Measurements from ENCODE around the gene FSCB.
"Not testable (repeated sequence)": the region's sequence is repeated elsewhere in the genome, so short reads cannot be mapped to it uniquely, and the experiment has no call there.

FSCB gene, protein sequence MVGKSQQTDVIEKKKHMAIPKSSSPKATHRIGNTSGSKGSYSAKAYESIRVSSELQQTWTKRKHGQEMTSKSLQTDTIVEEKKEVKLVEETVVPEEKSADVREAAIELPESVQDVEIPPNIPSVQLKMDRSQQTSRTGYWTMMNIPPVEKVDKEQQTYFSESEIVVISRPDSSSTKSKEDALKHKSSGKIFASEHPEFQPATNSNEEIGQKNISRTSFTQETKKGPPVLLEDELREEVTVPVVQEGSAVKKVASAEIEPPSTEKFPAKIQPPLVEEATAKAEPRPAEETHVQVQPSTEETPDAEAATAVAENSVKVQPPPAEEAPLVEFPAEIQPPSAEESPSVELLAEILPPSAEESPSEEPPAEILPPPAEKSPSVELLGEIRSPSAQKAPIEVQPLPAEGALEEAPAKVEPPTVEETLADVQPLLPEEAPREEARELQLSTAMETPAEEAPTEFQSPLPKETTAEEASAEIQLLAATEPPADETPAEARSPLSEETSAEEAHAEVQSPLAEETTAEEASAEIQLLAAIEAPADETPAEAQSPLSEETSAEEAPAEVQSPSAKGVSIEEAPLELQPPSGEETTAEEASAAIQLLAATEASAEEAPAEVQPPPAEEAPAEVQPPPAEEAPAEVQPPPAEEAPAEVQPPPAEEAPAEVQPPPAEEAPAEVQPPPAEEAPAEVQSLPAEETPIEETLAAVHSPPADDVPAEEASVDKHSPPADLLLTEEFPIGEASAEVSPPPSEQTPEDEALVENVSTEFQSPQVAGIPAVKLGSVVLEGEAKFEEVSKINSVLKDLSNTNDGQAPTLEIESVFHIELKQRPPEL

DNA sequence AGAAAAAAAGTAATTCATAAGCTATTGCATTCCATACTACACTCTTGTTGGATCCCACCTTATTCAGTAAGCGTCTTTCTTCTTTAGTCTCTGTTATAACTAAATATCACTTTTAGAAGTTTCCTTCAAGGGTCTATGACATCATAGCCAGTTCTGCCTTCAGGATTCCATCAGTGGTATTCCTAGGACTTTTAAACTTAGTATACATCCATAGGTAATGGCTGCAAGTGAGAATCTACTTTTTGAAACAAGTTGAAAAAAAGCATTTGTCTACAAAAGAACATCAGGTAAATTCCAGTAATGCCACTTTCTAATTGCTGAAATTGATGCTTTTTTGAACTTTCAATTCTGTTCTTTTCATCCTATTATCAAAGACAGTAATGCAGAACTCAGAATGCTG, at the start of gene FSCB:
Gene FSCB (minus strand): TSS at position 101 of the 400 bp plus-strand sequence. CDS start 296 bp downstream, outside the sequence.
- no peak for DNase-seq

DNA sequence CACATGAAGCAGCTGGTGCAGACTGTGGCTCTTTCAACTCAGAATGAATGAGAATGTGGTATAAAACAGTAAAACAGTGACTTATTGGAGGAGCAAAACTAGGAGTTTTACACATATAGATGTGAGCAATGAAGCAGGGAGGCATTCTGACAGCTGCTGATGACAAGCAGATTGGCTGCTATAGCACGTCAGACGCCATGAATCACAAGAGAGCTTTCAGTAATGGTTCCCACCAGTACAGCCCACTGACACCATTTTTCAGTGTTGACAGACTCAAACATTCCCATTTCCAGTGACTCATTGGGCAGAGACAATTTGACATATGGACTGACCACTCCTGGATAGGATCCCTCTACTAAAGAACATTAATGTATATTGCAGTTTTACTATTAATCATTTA, 24.6 kb upstream of the FSCB start:
- no peak for DNase-seq

DNA sequence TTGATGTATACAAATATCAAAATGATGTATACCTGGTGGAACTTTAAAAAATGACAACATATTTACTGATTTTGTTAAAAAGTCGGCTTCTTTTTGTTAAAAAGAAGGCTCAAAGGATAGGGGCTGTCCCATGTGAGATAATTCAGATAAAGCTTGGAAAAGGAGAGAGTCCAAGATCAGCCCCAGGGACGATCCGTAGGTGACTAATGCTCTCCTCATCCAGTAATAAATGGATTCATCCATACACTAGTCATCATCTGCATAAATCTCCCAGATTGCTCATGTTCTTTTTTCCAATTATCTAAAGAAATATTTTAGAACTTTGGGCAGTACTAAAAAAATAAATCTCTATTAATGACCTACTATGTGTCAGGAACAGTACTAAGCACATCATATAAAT, 23.4 kb upstream of the FSCB start:
- no peak for DNase-seq

DNA sequence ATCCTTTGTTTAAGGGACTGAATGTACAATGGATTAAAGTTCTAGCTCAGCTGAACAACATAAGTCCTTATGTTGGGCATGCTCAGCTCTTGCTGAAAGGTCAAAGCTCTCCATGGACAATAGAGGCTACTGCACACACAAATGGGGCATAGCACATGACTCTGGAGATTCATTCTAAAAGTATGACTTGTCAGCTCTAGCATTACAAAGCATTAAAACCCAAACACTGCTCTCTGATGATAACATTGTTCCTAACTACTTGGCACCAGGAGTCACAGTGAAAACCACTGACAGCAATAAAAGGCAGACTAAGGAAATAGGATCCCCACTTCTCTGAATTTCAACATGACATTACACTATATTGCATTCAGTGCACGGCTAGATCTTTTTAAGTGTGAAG, 21.9 kb upstream of the FSCB start:
- DNase-seq: no peak

DNA sequence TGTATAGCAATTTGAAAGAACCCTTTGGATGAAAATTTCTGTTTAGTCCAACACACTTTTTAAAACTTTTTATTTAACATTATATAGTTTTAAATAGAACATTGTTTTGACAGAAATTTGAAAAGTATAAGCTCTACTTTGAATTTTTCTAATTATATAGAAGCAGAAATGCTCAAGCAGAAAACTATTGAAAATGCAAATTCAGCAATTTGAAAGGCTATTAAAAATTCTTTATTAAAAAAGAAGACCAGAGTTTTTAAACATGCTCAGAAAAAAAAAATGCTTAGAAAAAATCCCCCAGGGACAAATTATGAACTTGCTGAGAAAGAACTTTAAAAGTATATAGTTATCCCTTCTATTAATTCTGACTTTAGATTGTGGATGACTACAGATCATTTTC, 21.1 kb upstream of the FSCB start:
- no peak for DNase-seq

DNA sequence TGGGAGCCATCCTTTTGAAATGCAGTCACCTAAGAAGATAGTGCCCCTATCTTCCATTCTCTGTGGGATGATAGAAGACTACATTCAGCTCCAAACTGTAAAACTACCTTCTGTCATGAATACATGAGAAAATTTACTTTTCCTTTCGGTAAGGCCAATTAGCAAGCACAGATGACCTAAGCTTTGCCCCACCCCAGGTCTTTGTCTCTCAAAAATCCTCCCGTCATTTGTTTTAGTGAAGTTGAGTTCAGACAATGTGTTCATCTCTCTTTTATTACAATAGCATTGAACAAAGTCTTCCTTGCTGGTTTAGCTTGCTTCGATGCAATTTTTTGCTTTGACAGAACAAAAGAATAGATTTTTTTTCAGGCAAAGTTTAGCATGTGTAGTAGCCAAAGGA, 18.2 kb upstream of the FSCB start:
- DNase-seq: no peak

DNA sequence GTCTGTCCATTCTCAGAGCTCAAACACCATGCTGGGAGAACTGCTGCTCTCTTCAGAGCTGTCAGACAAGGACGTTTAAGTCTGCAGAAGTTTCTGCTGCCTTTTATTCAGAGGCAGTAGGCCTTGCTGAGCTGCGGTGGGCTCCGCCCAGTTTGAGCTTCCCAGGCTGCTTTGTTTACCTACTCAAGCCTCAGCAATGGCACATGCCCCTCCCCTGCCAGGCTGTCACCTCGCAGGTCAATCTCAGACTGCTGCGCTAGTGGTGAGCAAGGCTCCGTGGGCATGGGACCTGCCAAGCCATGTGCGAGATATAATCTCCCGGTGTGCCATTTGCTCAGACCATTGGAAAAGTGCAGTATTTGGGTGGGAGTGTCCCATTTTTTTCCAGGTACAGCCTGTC, 8.6 kb upstream of the FSCB start:
- DNase-seq: not testable (repeated sequence)

DNA sequence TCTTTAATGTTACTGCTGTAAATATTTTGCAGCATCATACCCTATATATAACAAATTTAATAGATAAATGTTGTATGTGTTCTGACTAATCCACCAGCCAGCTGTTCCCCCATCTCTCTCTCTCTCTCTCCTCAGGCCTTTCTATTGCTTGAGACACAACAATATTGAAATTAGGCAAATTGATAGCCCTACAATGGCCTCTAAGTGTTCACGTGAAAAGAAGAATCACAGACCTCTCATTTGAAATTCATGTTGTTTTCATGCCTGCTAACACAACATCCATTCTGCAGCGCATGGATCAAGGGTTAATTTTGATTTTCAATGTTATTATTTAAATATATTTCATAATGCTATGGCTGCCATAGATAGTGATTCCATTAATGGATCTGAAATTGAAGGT, 1.8 kb upstream of the FSCB start:
- DNase-seq: no peak

DNA sequence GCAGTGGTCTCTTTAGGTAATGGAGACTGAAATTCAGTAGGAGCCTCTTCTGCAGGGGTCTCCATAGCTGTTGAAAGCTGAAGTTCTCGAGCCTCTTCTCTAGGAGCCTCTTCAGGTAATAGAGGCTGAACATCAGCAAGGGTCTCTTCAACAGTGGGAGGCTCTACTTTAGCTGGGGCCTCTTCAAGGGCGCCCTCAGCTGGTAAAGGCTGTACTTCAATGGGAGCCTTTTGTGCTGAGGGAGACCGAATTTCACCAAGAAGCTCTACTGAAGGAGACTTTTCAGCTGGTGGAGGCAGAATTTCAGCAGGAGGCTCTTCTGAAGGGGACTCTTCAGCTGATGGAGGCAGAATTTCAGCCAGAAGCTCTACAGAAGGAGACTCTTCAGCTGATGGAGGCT, 1.5 kb downstream of the FSCB start:
- DNase-seq: no peak

DNA sequence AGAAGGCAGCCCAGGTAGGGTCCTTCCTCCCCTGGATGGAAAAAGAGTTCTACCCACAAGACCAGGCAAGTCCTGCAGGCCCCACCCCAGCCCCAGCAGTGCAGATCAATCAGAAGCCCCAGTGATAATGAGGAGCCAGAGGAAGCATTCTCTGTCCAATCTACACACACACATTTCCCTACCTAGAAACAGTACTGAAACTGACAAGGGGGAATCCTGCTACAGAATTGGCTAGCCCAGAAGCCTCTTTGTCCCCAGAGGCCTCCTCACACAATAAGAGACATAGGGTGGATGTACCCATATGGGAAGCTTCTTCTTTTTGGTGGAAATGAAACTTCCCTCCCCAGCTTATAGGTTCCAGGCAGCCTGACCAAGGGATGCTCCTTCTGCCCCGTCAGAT, 9.9 kb downstream of the FSCB start:
- DNase-seq: no peak

DNA sequence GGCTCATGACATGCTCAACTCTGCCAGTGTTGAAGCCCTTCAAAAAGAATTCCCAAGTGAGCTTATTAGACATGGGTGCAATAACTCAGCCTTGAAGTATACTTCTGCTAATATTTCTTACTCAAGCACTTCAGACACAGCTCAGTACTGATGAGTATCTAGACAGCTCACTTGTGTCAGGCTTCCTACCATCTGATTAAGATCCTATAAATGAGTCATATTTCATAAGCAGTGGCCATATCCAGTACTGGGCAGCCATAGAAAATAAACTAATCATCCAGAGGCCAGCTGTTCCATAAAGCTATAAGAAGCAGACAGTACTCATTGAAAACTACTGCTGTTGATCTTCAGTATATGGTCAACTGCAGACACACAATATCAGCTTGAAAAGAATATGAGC, 12.9 kb downstream of the FSCB start:
- no peak for DNase-seq

DNA sequence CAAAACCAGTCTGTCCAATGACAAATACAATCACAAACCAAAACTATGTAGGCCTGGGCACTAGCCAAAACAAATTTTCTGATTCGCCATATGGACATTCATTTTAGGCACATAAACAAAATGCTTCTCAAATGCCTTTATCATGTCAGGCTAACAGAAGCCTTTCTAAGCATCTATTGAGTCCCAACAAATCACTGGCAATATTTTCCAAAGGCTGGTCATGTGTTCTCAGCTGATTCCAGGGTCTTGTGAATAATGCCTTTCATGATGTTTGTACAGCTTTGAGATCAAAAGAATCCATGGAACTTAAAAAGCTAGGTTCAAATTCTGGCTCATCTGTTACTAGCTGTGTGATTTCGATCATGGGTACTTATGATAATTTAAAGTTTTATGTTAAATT, 16.1 kb downstream of the FSCB start:
- DNase-seq: no peak

DNA sequence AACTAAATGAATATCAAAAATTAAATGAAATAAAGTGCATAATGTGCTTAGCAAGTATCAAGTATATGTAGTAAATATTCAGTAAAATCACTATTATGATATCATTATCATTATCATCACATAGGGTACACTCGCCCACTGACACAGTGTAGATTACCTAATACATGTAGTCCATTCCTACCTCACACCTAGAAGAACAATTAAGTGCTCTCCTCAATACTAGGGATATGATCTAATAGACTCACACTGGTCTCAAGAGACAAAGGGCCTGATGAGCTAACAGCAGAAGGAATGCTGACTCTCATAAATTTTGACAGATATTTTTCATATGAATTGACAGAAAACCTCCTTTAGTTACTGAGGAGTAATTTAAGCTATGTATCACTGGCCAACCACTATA, 29.1 kb downstream of the FSCB start:
- DNase-seq: no peak

DNA sequence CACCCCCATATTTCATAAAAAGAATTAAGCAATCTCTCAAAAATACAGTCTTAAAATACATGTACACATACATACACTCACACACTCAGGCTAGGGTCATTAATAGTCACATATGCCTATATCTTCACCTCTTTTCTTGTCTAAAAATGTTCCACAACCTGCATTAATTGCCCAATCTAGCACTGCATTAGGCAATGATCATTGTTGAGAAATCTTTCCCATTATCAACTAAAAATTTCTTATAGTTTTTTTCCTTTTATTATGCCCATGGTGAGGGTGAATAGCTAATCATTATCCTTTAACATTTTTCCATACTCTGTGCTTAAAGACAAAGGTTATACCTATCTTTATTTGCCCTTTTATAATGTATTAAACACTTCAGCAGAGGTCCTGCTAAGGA, 38.3 kb downstream of the FSCB start:
- no peak for DNase-seq

DNA sequence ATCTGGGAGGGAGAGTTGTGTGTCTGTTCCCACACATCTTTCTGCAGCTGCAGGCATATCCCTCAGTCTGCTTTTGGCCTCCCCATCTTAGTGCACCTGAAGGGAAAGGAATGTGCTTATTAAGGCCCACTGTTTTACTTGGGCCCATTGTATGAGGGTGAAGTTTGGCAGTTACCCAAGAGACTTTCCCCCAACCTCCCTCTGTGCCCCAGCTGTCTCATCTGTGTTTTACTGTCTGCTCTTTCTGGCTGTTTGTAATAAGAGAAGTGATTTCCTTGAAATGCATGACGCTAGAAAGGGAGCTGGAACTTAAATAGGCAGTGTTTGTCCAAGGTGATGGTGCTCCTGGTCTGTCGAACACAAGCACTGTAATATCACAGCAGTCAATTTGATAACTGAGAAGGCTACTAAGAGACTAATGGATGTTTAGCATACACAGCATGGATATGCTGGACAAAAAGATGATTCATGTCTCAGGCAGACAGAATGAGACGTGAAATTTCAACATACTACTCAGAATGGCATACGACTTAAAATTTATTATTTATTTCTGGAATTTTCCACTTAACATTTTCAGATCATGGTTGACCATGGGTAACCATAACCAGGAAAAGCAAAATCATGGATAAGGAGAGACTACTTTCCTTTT, 43.6 kb downstream of the FSCB start:
- DNase-seq: no peak

DNA sequence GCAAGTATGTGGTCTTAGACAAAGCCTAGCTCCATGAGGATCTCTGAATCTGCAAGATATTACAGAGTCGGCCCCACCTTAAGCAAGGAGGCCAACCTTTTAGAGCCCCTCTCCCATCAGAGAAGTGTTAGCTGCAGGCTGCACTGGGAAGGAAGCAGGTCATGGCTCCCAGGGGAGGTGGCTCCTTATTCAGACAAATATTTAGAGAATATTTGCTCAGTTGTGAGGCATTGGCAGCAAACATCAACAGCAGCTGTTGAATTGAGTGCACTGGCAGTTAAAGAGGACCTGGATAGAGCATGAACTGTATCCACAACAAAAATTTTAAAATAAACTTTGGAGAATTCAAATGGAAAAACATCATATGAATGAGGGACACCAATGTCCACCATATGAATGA, 44.7 kb downstream of the FSCB start:
- DNase-seq: no peak

DNA sequence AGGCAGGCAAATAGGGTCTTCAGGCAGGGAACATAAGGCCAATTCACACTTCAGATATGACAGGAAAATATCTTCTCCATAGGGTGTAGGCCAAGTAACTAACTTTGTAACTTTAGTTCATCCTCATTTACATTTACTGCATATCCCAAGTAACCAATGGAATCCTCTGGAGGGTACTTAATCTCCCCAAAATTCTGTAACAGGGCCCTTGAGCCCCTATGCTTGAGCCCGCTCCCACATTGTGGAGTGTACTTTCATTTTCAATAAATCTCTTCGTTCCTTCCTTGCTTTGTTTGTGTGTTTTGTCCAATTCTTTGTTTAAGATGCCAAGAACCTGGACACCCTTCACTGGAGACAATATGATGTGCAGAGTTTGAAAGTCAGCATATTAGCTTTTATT, 45.3 kb downstream of the FSCB start:
- no peak for DNase-seq
